ENCODE measurements around the gene MSI1. TPM values are rescaled to one million over a fixed set of nuclear protein-coding genes. Genes with fewer than 3 reads are reported as not detected.
"Not testable (repeated sequence)": the region's sequence is repeated elsewhere in the genome, so short reads cannot be mapped to it uniquely, and the experiment has no call there.

Gene MSI1
- total RNA-seq, 2 experiments from 2014 or later: not detected

GRCh38 chr12:120350576-120351350, 18.2 kb downstream of the MSI1 start:
- ChIA-PET POLR2A (no interaction called here), CTCF (no interaction called here)
- Mint-ChIP-seq H3K9me3 (ENCODE audit: insufficient read depth) (no peaks in the 10 kb centered on the region), H3K4me3 (no peak overlapping the region), H3K4me1 (ENCODE audit: low read depth) (no peaks in the 10 kb centered on the region), H3K36me3 (ENCODE audit: low read depth) (no peaks in the 10 kb centered on the region), H3K27ac (no peak overlapping the region), H3K27me3 (ENCODE audit: low read depth) (peaks cover 2% of the 10 kb centered on the region)
- ATAC-seq: no peak
- DNase-seq: no peak

DNA sequence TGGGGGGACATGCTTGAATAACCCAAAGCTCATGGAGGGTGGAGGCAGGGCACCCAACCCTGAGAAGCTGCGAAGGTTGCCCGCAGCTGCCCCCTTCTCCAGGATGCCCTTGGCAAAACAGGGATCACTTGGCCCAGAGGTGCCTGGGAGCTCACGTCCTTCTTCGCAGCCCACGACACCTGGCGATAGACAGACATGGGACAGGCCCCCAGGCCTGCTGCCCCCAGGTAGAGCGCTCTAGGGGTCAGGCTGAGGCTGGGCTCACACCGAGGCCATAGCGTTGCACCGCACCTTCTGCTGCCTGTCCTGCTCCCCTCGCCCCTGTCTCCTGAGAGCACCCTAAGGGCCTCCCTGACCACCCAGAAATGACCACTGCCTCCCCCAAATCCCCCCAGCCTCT, 21.2 kb downstream of the MSI1 start:
- DNase-seq (no peak), ATAC-seq (no peak)
- ChIA-PET POLR2A (interaction anchor here (0.6 to 1.1 kb wide), 2 partner anchors 12 to 626 kb away, joined by 3 to 4 read pairs; no protein-coding TSS in a partner anchor), CTCF (no interaction called here)
- H3K9me3 Mint-ChIP-seq (ENCODE audit: insufficient read depth): no peaks in the 10 kb centered on the region
- no peak overlapping the region for H3K4me3 Mint-ChIP-seq
- H3K4me1 Mint-ChIP-seq (ENCODE audit: low read depth): no peaks in the 10 kb centered on the region
- H3K27me3 Mint-ChIP-seq (ENCODE audit: low read depth): peaks cover 2% of the 10 kb centered on the region
- no peak overlapping the region for H3K27ac Mint-ChIP-seq
- H3K36me3 Mint-ChIP-seq (ENCODE audit: low read depth): no peaks in the 10 kb centered on the region

DNA sequence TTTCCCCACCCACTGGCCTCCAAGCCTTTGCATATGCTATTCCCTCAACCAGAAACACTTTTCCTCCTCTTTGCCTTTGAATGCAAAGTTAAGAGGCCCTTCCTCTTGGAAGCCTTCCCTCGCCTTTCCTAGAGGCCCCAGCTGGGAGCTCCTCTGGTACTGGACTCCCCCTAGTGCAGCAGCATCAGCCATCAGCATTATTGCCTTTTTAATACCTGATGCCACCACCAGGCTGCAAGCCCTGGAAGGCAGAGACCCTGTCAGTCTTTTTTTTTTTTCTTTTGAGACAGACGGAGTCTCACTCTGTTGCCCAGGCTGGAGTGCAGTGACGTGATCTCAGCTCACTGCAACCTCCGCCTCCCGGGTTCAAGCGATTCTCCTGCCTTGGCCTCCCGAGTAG, 22.3 kb downstream of the MSI1 start:
- no peak for ATAC-seq
- CTCF ChIA-PET: no interaction called here

GRCh38 chr12:120346031-120346430, 22.9 kb downstream of the MSI1 start:
- Mint-ChIP-seq H3K4me1 (ENCODE audit: low read depth) (no peaks in the 10 kb centered on the region), H3K36me3 (ENCODE audit: low read depth) (no peaks in the 10 kb centered on the region), H3K4me3 (no peak overlapping the region), H3K27me3 (ENCODE audit: low read depth) (peaks cover 2% of the 10 kb centered on the region), H3K27ac (no peak overlapping the region), H3K9me3 (ENCODE audit: insufficient read depth) (no peaks in the 10 kb centered on the region)
- ChIA-PET CTCF (no interaction called here), POLR2A (no interaction called here)
- DNase-seq (no peak), ATAC-seq (no peak)

More for the DNA sequence above, 22.3 kb downstream of the MSI1 start:
- POLR2A ChIA-PET: no interaction called here
- Mint-ChIP-seq H3K27me3 (ENCODE audit: low read depth) (peaks cover 2% of the 10 kb centered on the region), H3K4me3 (no peak overlapping the region), H3K36me3 (ENCODE audit: low read depth) (no peaks in the 10 kb centered on the region), H3K9me3 (ENCODE audit: insufficient read depth) (no peaks in the 10 kb centered on the region), H3K27ac (no peak overlapping the region), H3K4me1 (ENCODE audit: low read depth) (no peaks in the 10 kb centered on the region)
- DNase-seq: no peak

DNA sequence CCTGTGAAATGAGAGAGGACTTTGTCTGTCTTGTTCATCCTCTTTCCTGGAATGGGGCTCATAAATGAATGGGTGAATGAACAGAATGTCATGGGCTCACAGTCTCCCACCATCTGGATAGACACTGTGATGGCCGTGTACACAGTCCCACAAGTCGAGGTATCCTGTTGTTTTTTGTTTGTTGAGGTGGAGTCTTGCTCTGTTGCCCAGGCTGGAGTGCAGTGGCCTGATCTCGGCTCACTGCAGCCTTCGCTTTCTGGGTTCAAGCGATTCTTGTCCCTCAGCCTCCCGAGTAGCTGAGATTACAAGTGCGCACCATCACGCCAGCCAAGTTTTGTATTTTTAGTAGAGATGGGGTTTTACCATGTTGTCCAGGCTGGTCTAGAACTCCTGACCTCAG, 25.3 kb downstream of the MSI1 start:
- ChIA-PET POLR2A (no interaction called here), CTCF (interaction anchor here (0.7 kb wide), 1 partner anchor 19 kb away, joined by 3 read pairs; no protein-coding TSS in a partner anchor)
- ATAC-seq: no peak
- no peaks in the 10 kb centered on the region for H3K9me3 Mint-ChIP-seq (ENCODE audit: insufficient read depth)
- no peak for DNase-seq
- H3K27me3 Mint-ChIP-seq (ENCODE audit: low read depth): peaks cover 2% of the 10 kb centered on the region
- H3K27ac Mint-ChIP-seq: no peak overlapping the region
- H3K4me1 Mint-ChIP-seq (ENCODE audit: low read depth): no peaks in the 10 kb centered on the region
- H3K4me3 Mint-ChIP-seq: no peak overlapping the region
- H3K36me3 Mint-ChIP-seq (ENCODE audit: low read depth): no peaks in the 10 kb centered on the region

DNA sequence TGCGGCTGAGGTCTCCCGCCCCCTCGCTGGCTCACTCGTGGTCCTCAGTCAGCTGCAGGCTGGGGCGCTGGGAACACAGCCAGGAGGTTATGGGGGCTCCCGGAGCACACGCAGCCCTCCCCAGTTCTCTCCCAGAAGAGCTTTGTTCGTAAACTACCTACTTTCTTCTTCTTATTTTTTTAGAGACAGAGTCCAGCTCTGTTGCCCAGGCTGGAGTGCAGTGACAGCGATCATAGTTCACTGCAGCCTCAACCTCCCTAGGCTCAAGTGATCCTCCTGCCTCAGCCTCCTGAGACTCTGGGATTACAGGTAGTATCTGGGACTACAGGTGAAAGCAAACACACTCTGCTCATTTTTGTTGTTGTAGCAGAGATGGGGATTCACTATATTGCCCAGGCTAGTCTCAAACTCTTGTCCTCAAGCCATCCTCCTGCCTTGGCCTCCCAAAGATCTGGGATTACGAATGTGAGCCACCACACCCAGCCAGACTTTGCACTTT, 25.9 kb downstream of the MSI1 start:
- DNase-seq (no peak), ATAC-seq (no peak)
- Mint-ChIP-seq H3K4me1 (ENCODE audit: low read depth) (no peaks in the 10 kb centered on the region), H3K27ac (no peak overlapping the region), H3K9me3 (ENCODE audit: insufficient read depth) (peaks cover 1% of the 10 kb centered on the region), H3K27me3 (ENCODE audit: low read depth) (peaks cover 4% of the 10 kb centered on the region), H3K36me3 (ENCODE audit: low read depth) (no peaks in the 10 kb centered on the region), H3K4me3 (no peak overlapping the region)
- ChIA-PET POLR2A (no interaction called here), CTCF (interaction anchor here (0.6 kb wide), 1 partner anchor 88 kb away, joined by 3 read pairs; no protein-coding TSS in a partner anchor)

DNA sequence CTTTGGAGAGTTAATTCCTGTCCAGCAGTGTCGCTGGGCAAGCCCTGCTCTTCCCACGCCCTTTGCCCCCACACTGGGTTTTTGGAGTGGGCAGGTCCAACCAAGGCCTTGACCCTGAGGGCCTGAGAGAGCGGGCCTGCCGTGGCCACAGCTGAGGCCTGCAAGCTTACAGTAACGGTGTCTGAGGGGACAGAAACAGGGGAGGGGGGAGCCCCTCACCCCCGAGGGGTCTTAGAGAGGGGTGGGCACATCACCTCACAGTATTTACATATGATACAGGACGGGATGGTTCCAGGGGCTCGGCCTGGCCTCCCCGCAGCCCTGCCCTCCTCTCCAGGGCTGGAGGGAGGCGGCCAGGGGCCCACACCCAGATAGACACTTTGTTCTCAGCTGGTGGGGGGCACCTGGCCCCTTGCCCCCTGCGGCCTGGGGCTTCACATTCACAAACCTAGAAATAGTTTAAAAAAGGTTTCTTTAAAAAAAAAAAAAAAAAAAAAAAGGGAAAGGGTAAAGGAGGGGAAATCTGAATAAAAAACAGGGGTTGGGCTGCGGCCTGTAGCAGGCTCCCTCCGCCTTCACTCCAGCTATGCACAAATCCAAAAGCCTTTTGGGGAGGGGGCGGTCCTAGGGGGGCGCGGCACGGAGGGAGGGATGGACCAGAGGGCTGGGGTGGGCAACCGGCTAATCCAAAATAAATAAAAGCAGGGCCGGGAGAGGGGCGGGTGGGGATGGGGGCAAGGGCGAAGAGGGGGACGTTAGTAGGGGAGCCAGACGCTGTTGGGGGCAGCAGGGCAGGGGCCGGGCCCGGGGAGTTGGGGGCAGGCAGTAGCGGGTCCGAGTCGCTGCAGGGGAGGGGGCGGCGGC, 26.6 kb downstream of the MSI1 start:
- ChIA-PET POLR2A (no interaction called here), CTCF (interaction anchor here (0.6 to 0.8 kb wide), 2 partner anchors 40 to 87 kb away, joined by 3 read pairs; partner anchors contain the start of gene SIRT4)
- H3K9me3 Mint-ChIP-seq (ENCODE audit: insufficient read depth): peaks cover 8% of the 10 kb centered on the region
- no peak overlapping the region for H3K4me3 Mint-ChIP-seq
- no peak for ATAC-seq
- peaks cover 1% of the 10 kb centered on the region for H3K36me3 Mint-ChIP-seq (ENCODE audit: low read depth)
- H3K4me1 Mint-ChIP-seq (ENCODE audit: low read depth): no peaks in the 10 kb centered on the region
- H3K27ac Mint-ChIP-seq: no peak overlapping the region
- H3K27me3 Mint-ChIP-seq (ENCODE audit: low read depth): peaks cover 9% of the 10 kb centered on the region
- no peak for DNase-seq

- Mint-ChIP-seq H3K9me3 (ENCODE audit: insufficient read depth) (peaks cover 24% of the 10 kb centered on the region), H3K4me3 (no peak overlapping the region), H3K36me3 (ENCODE audit: low read depth) (peaks cover 7% of the 10 kb centered on the region), H3K27me3 (ENCODE audit: low read depth) (peaks cover 10% of the 10 kb centered on the region), H3K27ac (no peak overlapping the region), H3K4me1 (ENCODE audit: low read depth) (no peaks in the 10 kb centered on the region)
- ChIA-PET CTCF (no interaction called here), POLR2A (no interaction called here)
- no peak for DNase-seq
- ATAC-seq: no peak
These were observed 29.7 kb downstream of the MSI1 start for GRCh38 chr12:120339256-120339655.

GRCh38 chr12:120337730-120338129, 31.2 kb downstream of the MSI1 start:
- POLR2A ChIA-PET: no interaction called here
- Mint-ChIP-seq H3K27me3 (ENCODE audit: low read depth) (peaks cover 10% of the 10 kb centered on the region), H3K36me3 (ENCODE audit: low read depth) (peaks cover 7% of the 10 kb centered on the region), H3K9me3 (ENCODE audit: insufficient read depth) (peaks cover 24% of the 10 kb centered on the region), H3K27ac (no peak overlapping the region), H3K4me3 (no peak overlapping the region), H3K4me1 (ENCODE audit: low read depth) (no peaks in the 10 kb centered on the region)
- ATAC-seq (no peak), DNase-seq (no peak)
- CTCF ChIA-PET: no interaction called here

DNA sequence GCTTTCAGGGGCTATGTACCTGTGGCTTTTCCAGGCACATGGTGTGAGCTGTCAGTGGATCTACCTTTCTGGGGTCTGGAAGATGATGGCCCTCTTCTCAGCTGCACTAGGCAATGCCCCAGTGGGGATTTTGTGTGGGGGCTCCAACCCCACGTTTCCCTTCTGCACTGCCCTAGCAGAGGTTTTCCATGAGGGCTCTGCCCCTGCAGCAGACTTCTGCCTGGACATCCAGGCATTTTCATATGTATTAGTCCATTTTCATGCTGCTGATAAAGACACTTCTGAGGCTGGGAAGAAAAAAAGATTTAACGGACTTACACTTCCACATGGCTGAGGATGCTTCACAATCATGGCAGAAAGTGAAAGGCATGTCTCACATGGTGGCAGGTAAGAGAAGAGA, 32.6 kb downstream of the MSI1 start:
- Mint-ChIP-seq H3K27me3 (ENCODE audit: low read depth) (peaks cover 10% of the 10 kb centered on the region), H3K9me3 (ENCODE audit: insufficient read depth) (peaks cover 24% of the 10 kb centered on the region)
- POLR2A ChIA-PET; H3K4me3 Mint-ChIP-seq; ATAC-seq; H3K27ac Mint-ChIP-seq; H3K4me1 Mint-ChIP-seq (ENCODE audit: low read depth); H3K36me3 Mint-ChIP-seq (ENCODE audit: low read depth); DNase-seq: not testable (repeated sequence)
- CTCF ChIA-PET: interaction anchor here (1.5 kb wide), 1 partner anchor 10 kb away, joined by 4 read pairs; no protein-coding TSS in a partner anchor

DNA sequence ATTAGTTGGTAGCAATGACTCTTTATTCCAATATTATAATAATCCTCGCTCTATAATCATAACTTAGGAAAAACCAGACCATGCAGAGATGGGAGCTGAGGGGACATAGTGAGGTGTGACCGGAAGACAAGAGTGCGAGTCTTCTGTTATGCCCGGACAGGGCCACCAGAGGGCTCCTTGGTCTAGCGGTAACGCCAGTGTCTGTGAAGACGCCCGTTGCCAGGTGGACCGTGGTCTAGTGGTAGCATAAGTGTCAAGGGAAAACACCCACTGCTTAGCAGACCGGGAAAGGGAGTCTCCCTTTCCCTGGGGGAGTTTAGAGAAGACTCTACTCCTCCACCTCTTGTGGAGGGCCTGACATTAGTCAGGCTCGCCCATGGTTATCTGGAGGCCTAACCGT, 33.5 kb downstream of the MSI1 start:
- Mint-ChIP-seq H3K9me3 (ENCODE audit: insufficient read depth) (peaks cover 24% of the 10 kb centered on the region), H3K27me3 (ENCODE audit: low read depth) (peaks cover 10% of the 10 kb centered on the region)
- not testable (repeated sequence) for H3K36me3 Mint-ChIP-seq (ENCODE audit: low read depth); H3K4me3 Mint-ChIP-seq; H3K4me1 Mint-ChIP-seq (ENCODE audit: low read depth); H3K27ac Mint-ChIP-seq; ATAC-seq
- ChIA-PET CTCF (interaction anchor here (0.6 to 1.5 kb wide), 3 partner anchors 9 to 131 kb away, joined by 3 to 4 read pairs (median 3); no protein-coding TSS in a partner anchor), POLR2A (interaction anchor here (0.7 kb wide), 1 partner anchor 12 kb away, joined by 3 read pairs; no protein-coding TSS in a partner anchor)
- peak; percentile 47 for DNase-seq

- ATAC-seq (no peak), DNase-seq (no peak)
- peaks cover 7% of the 10 kb centered on the region for H3K36me3 Mint-ChIP-seq (ENCODE audit: low read depth)
- H3K27me3 Mint-ChIP-seq (ENCODE audit: low read depth): peaks cover 3% of the 10 kb centered on the region
- H3K27ac Mint-ChIP-seq: no peak overlapping the region
- H3K9me3 Mint-ChIP-seq (ENCODE audit: insufficient read depth): peaks cover 17% of the 10 kb centered on the region
- POLR2A ChIA-PET: no interaction called here
- no peaks in the 10 kb centered on the region for H3K4me1 Mint-ChIP-seq (ENCODE audit: low read depth)
- H3K4me3 Mint-ChIP-seq: no peak overlapping the region
- CTCF ChIA-PET: interaction anchor here (1.0 kb wide), 1 partner anchor 136 kb away, joined by 3 read pairs; no protein-coding TSS in a partner anchor
These were observed 36.4 kb downstream of the MSI1 start for GRCh38 chr12:120332523-120332922.
